IPS-20b (cell line): ENCODE measurements around the gene BMI1.
"Not testable (repeated sequence)": the region's sequence is repeated elsewhere in the genome, so short reads cannot be mapped to it uniquely, and the experiment has no call there.

ENCODE experiments used
- H3K27ac ChIP-seq: one replicate; pipeline ENCODE4 v1.5.1; 2013; ENCODE audit warnings: low read length
- H3K27me3 ChIP-seq: 2 replicates; pipeline ENCODE4 v1.6.1; 2013; ENCODE audit warnings: mild to moderate bottlenecking, low read length, inconsistent platforms; ENCODE audit not compliant: insufficient read depth
- H3K36me3 ChIP-seq: 2 replicates; pipeline ENCODE4 v1.6.1; 2013; ENCODE audit warnings: low read depth, mild to moderate bottlenecking, inconsistent platforms, low read length, moderate library complexity; ENCODE audit not compliant: insufficient read depth
- H3K4me1 ChIP-seq: 2 replicates; pipeline ENCODE4 v1.6.1; 2013; ENCODE audit warnings: mild to moderate bottlenecking, control low read depth, inconsistent platforms, low read length, moderate library complexity; ENCODE audit not compliant: insufficient read depth
- H3K4me3 ChIP-seq: 2 replicates; pipeline ENCODE4 v1.5.1; 2013; ENCODE audit warnings: mild to moderate bottlenecking, low read length, inconsistent platforms
- H3K9ac ChIP-seq: 2 replicates; pipeline ENCODE4 v1.6.1; 2013; ENCODE audit warnings: low read depth, mild to moderate bottlenecking, inconsistent platforms, low read length, moderate library complexity
- H3K9me3 ChIP-seq: 2 replicates; pipeline ENCODE4 v1.6.1; 2013; ENCODE audit warnings: mild to moderate bottlenecking, low read depth, low read length, inconsistent platforms; ENCODE audit not compliant: insufficient read depth

BMI1 gene

DNA sequence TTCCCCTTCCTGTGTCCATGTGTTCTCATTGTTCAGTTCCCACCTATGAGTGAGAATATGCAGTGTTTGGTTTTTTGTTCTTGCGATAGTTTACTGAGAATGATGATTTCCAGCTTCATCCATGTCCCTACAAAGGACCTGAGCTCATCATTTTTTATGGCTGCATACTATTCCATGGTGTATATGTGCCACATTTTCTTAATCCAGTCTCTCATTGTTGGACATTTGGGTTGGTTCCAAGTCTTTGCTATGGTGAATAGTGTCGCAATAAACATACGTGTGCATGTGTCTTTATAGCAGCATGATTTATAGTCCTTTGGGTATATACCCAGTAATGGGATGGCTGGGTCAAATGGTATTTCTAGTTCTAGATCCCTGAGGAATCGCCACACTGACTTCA, 36.9 kb downstream of the BMI1 start:
- H3K27me3 ChIP-seq, H3K27ac ChIP-seq, H3K9ac ChIP-seq, H3K4me3 ChIP-seq, H3K36me3 ChIP-seq, H3K9me3 ChIP-seq, H3K4me1 ChIP-seq: not testable (repeated sequence)

DNA sequence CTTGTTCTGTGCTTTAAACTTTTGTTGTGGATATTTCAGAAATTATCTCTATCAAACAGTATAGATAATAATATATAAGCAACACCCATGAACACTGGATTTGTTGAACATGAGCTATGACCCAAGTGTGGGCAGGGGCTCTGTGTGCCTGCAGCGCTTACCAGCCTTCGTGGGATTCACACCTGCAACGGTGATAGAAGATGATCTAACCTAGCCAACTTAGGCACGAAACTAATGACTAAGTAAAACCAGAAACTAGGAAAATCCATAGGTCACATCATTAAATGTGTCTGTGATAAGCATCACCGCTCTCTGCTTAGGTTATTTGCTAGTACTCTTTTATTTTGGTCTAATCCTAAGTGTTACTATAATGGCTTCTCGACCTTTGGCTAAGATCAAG, 42.4 kb downstream of the BMI1 start:
- Histone ChIP-seq H3K36me3 (no peaks in the 10 kb centered on the region), H3K4me3 (no peak overlapping the region)

DNA sequence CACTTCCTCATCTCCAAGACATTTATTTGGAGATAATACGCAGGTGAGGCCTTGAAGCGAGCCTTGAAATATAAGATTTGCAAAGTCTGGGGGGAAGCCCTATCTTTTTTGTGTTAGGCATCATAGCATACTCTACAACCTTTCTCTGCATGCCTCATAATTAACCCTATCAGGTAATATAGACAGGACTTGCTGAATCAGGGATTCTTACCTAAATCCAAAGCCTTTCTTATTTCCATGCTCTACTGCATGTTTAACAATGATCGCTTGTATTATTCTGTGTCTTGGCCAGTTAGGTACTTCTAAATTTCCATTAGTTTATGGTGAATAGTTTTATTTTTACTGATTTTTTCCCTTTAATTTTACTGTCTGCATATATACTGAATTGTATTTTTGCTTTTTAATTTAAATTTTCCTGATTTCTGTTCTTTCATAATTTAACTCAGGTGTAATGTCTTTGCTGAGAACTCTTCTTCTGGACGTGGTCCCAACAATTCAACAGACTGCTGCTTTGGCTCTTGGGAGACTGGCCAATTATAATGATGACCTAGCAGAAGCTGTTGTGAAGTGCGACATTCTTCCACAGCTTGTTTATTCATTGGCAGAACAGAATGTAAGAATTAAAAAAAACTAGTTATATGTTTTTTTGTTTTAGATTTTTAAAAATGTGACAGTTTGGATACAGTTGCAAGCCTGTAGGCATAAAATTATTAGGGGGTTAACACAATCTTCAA, 43.7 kb downstream of the BMI1 start:
- H3K36me3 ChIP-seq: no peaks in the 10 kb centered on the region
- H3K27me3 ChIP-seq: no peaks in the 10 kb centered on the region
- no peak overlapping the region for H3K9ac ChIP-seq
- H3K4me3 ChIP-seq: no peak overlapping the region
- H3K4me1 ChIP-seq: no peaks in the 10 kb centered on the region
- H3K27ac ChIP-seq: no peak overlapping the region
- H3K9me3 ChIP-seq: no peaks in the 10 kb centered on the region

More for the DNA sequence above, 42.4 kb downstream of the BMI1 start:
- no peak overlapping the region for H3K27ac ChIP-seq
- no peaks in the 10 kb centered on the region for H3K4me1 ChIP-seq
- H3K9me3 ChIP-seq: no peaks in the 10 kb centered on the region
- no peaks in the 10 kb centered on the region for H3K27me3 ChIP-seq
- H3K9ac ChIP-seq: no peak overlapping the region

DNA sequence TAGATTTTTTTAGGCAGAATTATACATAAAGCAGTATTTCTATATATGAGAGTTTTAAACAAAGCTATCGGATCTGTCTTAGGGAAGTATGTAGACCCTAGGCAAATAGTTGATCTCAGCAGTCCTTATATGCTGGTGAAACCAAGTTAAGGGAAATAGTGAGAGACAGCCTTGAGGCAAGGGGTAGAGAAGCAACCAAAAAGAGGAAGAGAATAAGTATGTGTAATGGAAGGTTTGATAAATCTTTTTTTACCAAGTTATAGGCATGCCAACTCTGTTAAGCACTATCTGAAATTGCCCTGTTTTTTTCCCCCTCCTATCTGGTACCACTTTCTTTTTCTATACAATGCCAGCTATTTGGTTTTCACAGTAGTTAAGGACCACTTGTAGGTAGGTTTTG, 44.3 kb downstream of the BMI1 start:
- Histone ChIP-seq H3K9ac (no peak overlapping the region), H3K27me3 (no peaks in the 10 kb centered on the region), H3K4me3 (no peak overlapping the region), H3K9me3 (no peaks in the 10 kb centered on the region), H3K4me1 (no peaks in the 10 kb centered on the region), H3K36me3 (no peaks in the 10 kb centered on the region), H3K27ac (no peak overlapping the region)

DNA sequence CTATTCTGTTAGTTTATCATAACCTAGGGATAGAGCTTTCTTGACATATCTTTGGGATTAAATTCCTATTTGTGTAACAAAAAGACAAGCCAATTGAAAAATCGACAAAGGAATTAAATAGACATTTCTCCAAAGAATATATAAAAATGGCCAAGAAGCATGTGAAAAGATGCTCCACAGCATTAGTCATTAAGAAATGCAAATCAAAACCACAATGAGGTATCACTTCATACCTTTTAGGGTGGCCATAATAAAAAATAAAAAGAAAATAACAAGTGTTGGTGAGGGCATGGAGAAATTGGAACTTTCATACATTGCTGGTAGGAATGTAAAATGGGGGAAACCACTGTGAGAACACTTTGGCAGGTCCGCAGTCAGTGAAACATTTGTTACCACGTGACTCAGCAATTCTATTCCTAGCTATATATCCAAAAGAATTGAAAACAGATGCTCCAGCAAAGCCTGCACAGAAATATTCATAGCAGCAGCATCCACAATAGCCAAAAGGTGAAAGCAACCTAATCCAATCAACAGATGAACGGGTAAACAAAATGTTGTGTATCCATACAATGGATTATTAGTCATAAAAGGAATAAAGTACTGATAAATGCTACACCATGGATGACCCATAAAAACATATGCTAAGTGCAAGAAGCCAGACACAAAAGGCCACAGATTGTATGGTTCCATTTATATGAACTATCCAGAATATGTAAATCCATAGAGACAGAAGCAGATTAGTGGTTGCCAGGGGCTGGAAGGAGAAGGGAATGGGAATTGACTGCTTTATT, 44.9 kb downstream of the BMI1 start:
- H3K27me3 ChIP-seq: no peaks in the 10 kb centered on the region

DNA sequence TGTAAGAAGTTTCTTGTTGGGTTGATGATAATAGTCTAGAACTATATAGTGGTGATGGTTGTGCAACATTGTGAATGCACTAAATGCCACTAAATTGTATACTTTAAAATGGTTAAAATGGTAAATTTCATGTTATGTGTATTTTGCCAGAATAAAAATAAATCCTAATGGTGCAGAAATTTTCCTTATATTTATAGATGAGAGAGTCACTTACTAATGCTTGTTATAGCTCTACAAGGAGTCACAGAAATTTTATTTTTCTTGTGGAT, 45.5 kb downstream of the BMI1 start:
- H3K4me1 ChIP-seq: no peaks in the 10 kb centered on the region
- H3K27me3 ChIP-seq: no peaks in the 10 kb centered on the region
- no peak overlapping the region for H3K27ac ChIP-seq
- H3K9ac ChIP-seq: no peak overlapping the region
- H3K36me3 ChIP-seq: no peaks in the 10 kb centered on the region
- H3K9me3 ChIP-seq: no peaks in the 10 kb centered on the region
- H3K4me3 ChIP-seq: no peak overlapping the region

More for the DNA sequence above, 44.9 kb downstream of the BMI1 start:
- Histone ChIP-seq H3K9me3 (no peaks in the 10 kb centered on the region), H3K4me3 (no peak overlapping the region), H3K27ac (no peak overlapping the region), H3K4me1 (no peaks in the 10 kb centered on the region), H3K9ac (no peak overlapping the region), H3K36me3 (no peaks in the 10 kb centered on the region)

DNA sequence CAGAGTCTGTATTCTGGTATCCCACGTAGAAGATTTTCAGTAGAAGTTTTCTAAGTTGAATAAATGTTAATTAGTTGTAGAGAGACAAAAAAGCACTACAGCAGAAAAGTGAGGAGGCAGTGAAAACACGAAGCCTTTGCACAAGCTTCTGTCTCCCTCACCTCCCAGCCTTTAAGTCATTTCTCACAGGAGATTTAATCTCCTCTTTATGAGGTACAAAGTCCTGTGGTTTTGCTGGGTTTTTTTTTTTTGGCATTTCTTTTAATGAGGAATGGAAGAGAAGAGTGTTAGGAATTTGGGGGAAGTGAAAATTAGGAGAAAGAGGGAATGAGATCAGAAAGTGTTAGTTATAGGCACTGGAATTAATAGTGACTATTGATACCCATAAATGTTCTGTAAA, 45.9 kb downstream of the BMI1 start:
- H3K9me3 ChIP-seq: no peaks in the 10 kb centered on the region
- H3K4me3 ChIP-seq: no peak overlapping the region
- H3K27ac ChIP-seq: no peak overlapping the region
- H3K27me3 ChIP-seq: no peaks in the 10 kb centered on the region
- H3K4me1 ChIP-seq: no peaks in the 10 kb centered on the region
- no peak overlapping the region for H3K9ac ChIP-seq
- H3K36me3 ChIP-seq: no peaks in the 10 kb centered on the region

DNA sequence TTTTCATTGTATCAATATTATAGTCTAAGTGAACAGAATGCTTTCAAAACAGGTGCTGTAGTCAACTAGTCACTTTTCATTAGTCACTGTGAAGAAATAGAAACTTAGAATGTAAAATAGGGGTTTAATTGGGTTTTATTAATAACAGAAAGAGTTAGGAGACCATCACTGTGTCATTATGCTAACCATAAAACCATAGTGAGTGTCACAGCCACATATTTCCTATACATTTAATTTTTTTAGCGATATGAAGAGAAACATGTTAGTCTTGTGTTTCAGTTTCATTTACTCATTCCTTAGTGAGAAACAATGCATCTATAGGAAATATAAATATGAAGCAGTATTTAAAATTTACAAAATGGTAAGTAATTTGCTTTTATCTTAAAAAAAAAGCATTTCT, 46.6 kb downstream of the BMI1 start:
- Histone ChIP-seq H3K27ac (no peak overlapping the region), H3K9ac (no peak overlapping the region), H3K4me1 (no peaks in the 10 kb centered on the region), H3K9me3 (no peaks in the 10 kb centered on the region), H3K27me3 (no peaks in the 10 kb centered on the region), H3K36me3 (no peaks in the 10 kb centered on the region), H3K4me3 (no peak overlapping the region)

DNA sequence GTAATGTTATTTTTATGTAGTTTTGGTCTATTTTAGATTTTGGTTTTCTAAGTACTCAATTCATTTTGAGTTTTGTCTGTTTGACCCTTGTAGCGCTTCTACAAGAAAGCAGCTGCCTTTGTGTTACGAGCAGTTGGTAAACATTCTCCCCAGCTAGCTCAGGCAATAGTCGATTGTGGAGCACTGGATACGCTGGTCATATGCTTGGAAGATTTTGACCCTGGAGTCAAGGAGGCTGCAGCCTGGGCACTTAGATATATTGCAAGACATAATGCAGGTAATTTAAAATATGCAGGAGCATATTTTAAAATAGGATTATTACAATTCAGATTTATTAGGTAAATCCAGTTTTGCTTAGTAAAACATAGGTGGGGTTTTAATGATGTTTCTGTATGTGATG, 47.5 kb downstream of the BMI1 start:
- Histone ChIP-seq H3K9ac (no peak overlapping the region), H3K27ac (no peak overlapping the region), H3K36me3 (no peaks in the 10 kb centered on the region), H3K9me3 (no peaks in the 10 kb centered on the region), H3K27me3 (no peaks in the 10 kb centered on the region), H3K4me3 (no peak overlapping the region), H3K4me1 (no peaks in the 10 kb centered on the region)

DNA sequence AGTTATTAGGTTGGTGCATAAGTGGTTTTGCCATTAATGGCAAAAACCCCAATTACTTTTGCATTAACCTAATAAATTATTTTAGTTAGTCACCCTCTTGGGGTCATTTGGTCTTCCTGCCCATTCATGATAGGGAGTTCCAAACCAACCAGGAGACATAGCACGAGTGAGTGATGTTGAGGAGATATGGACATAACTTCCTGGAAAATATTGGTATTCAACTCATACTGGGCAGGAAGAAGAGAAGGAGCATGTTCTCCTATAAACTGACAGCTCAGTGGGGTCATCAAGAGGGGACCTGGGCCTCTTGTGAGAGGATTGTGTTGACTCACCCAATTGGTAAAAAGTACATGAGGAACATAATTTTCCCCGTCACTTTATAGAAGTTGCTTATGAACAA, 48.1 kb downstream of the BMI1 start:
- Histone ChIP-seq H3K9ac (no peak overlapping the region), H3K4me1 (no peaks in the 10 kb centered on the region), H3K9me3 (no peaks in the 10 kb centered on the region), H3K27me3 (no peaks in the 10 kb centered on the region), H3K36me3 (no peaks in the 10 kb centered on the region), H3K4me3 (no peak overlapping the region), H3K27ac (no peak overlapping the region)

DNA sequence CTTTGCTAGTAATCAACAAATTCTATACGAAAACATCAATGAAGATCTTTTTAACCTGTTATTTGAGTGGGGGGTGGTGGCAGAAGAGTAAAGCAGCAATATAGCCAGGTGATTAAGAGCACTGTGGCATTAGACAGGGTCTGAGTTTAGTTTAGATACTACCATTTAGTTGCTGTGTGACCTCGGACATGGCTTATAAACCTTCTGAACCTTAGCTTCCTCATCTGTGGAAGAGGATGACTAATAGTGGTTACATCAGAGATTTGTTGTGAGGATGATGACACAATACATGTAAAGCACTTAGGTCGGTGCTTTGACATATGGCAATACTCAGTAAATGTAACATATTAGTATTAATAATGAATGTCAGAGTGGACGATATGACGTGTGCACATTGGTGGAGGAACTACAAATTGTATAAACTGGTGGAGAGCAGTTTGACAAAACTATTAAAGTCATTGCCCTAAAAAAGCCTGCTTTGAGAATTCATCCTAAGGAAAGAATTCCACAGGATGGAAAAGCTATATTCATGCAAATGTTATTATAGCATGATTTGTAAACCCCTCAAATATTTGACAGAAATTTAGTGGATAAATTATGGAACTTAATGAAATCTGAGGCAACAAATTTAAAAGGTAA, 48.7 kb downstream of the BMI1 start:
- no peak overlapping the region for H3K4me3 ChIP-seq
- H3K9me3 ChIP-seq: no peaks in the 10 kb centered on the region
- no peak overlapping the region for H3K27ac ChIP-seq
- no peaks in the 10 kb centered on the region for H3K27me3 ChIP-seq
- H3K36me3 ChIP-seq: no peaks in the 10 kb centered on the region
- H3K9ac ChIP-seq: no peak overlapping the region
- H3K4me1 ChIP-seq: no peaks in the 10 kb centered on the region

DNA sequence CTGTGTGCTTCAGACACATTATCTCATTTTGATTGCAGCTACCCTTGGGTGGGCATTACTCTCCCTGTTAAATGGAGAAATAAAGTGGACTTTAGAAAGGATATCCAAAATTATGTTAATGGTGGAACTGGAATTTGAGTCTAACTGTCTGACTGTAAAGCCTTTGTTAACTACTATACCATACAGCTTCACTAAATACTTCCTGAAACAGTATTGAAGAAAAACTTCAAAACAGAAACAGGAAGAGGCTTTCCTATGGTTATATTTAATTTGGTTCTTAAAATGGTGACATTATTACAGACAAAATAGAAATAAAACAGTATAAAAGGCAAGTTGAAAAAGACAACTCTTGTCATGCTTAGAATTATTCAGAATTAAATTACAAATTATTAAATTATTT, 49.4 kb downstream of the BMI1 start:
- Histone ChIP-seq H3K36me3 (no peaks in the 10 kb centered on the region), H3K27ac (no peak overlapping the region), H3K9me3 (no peaks in the 10 kb centered on the region), H3K4me3 (no peak overlapping the region), H3K9ac (no peak overlapping the region), H3K27me3 (no peaks in the 10 kb centered on the region), H3K4me1 (no peaks in the 10 kb centered on the region)
